Loucy (cell line): ENCODE results near the gene PLPPR5.

Experiments
- H2AFZ ChIP-seq: fragments of 200-600 bp; sonication (generic); 2 replicates; pipeline ENCODE4 v1.6.0; 2016; ENCODE audit warnings: antibody characterized with exemption, mild to moderate bottlenecking, low read length, moderate library complexity
- H3F3A ChIP-seq: fragments of 200-600 bp; 2 replicates; pipeline ENCODE4 v1.6.0; 2016; ENCODE audit warnings: antibody characterized with exemption, low read depth, mild to moderate bottlenecking
- H3K27me3 ChIP-seq: fragments of 200-600 bp; sonication (generic); 2 replicates; pipeline ENCODE4 v1.6.1; 2014; ENCODE audit warnings: low read length, mild to moderate bottlenecking; ENCODE audit not compliant: insufficient read depth, poor library complexity, severe bottlenecking
- H3K36me3 ChIP-seq: fragments of 200-600 bp; sonication (generic); 2 replicates; pipeline ENCODE4 v1.6.1; 2016; ENCODE audit warnings: low read length; ENCODE audit not compliant: insufficient read depth
- H3K4me1 ChIP-seq: fragments of 200-600 bp; sonication (generic); 2 replicates; pipeline ENCODE4 v1.5.1; 2014; ENCODE audit warnings: low read length, mild to moderate bottlenecking; ENCODE audit not compliant: insufficient read depth, poor library complexity, severe bottlenecking
- H3K4me2 ChIP-seq: fragments of 200-600 bp; sonication (generic); 2 replicates; pipeline ENCODE4 v1.6.0; 2014; ENCODE audit warnings: antibody characterized with exemption, low read length, low read depth, mild to moderate bottlenecking; ENCODE audit not compliant: poor library complexity, severe bottlenecking
- H3K4me3 ChIP-seq: fragments of 200-600 bp; sonication (generic); 2 replicates; pipeline ENCODE4 v1.5.1; 2014; ENCODE audit warnings: low read length, mild to moderate bottlenecking, mixed read lengths; ENCODE audit not compliant: poor library complexity, severe bottlenecking
- H3K79me2 ChIP-seq: fragments of 200-600 bp; sonication (generic); 2 replicates; pipeline ENCODE4 v1.6.1; 2014; ENCODE audit warnings: low read length; ENCODE audit not compliant: insufficient read depth
- H3K9ac ChIP-seq: fragments of 200-600 bp; sonication (generic); 2 replicates; pipeline ENCODE4 v1.6.0; 2014; ENCODE audit warnings: mild to moderate bottlenecking, low read depth, low read length, moderate library complexity; ENCODE audit not compliant: poor library complexity, severe bottlenecking
- H3K9me2 ChIP-seq: fragments of 200-600 bp; sonication (generic); replicated peaks from 2 replicates; pipeline ENCODE4 v1.6.1; 2016; ENCODE audit warnings: low read depth, low read length, mixed read lengths
- H3K9me3 ChIP-seq: fragments of 200-600 bp; sonication (generic); 2 replicates; pipeline ENCODE4 v1.6.1; 2014; ENCODE audit warnings: mild to moderate bottlenecking, antibody characterized with exemption, low read length, low read depth; ENCODE audit not compliant: insufficient read depth
- H4K20me1 ChIP-seq: fragments of 200-600 bp; sonication (generic); 2 replicates; pipeline ENCODE4 v1.6.0; 2014; ENCODE audit warnings: antibody characterized with exemption, low read length, mild to moderate bottlenecking; ENCODE audit not compliant: insufficient read depth, poor library complexity, severe bottlenecking
- EZH2phosphoT487 ChIP-seq: fragments of 200-600 bp; IDR thresholded peaks from 2 replicates; pipeline ENCODE4 v1.6.1; 2018; ENCODE audit warnings: antibody characterized with exemption, mild to moderate bottlenecking, moderate library complexity, borderline replicate concordance
- TF ChIP-seq, protein P1 (sequence below): fragments of 200-600 bp; sonication (generic); conservative IDR thresholded peaks from 2 replicates; pipeline ENCODE4 v1.5.1; 2014; ENCODE audit warnings: mild to moderate bottlenecking, antibody characterized with exemption, low read length

The PLPPR5 gene

GRCh38 chr1:98920441-98921110, 84.1 kb downstream of the PLPPR5 start:
- Histone ChIP-seq H3K79me2 (no peaks in the 10 kb centered on the region), H3K9ac (no peak overlapping the region), H4K20me1 (no peaks in the 10 kb centered on the region), H3K4me3 (no peak overlapping the region), H3K9me2 (no peaks in the 10 kb centered on the region), H3F3A (no peaks in the 10 kb centered on the region), H3K36me3 (no peaks in the 10 kb centered on the region), H3K4me2 (no peak overlapping the region), H3K9me3 (no peaks in the 10 kb centered on the region), H3K4me1 (no peaks in the 10 kb centered on the region), H2AFZ (no peak overlapping the region), H3K27me3 (no peaks in the 10 kb centered on the region)
- TF ChIP-seq, protein P1, sequence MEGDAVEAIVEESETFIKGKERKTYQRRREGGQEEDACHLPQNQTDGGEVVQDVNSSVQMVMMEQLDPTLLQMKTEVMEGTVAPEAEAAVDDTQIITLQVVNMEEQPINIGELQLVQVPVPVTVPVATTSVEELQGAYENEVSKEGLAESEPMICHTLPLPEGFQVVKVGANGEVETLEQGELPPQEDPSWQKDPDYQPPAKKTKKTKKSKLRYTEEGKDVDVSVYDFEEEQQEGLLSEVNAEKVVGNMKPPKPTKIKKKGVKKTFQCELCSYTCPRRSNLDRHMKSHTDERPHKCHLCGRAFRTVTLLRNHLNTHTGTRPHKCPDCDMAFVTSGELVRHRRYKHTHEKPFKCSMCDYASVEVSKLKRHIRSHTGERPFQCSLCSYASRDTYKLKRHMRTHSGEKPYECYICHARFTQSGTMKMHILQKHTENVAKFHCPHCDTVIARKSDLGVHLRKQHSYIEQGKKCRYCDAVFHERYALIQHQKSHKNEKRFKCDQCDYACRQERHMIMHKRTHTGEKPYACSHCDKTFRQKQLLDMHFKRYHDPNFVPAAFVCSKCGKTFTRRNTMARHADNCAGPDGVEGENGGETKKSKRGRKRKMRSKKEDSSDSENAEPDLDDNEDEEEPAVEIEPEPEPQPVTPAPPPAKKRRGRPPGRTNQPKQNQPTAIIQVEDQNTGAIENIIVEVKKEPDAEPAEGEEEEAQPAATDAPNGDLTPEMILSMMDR, result no peak
- no peak for TF ChIP-seq EZH2phosphoT487

DNA sequence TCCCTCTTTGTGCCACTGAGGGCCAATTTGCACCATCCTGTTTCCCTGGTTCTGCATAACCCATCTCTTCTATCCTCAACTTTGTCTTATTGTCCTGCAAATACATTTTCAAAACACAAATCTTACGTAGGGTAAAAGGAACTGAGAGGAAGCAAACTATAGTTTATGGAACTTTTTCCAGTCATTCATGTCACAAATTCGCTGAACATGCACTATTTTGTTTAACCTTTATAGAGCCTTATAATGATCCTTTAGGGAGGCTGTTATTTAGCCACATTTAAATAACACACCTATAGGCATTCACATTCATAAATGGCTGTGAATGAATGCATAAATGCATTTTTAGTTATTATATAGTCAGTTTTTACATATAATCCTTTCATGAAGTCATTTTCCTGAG, 85.0 kb downstream of the PLPPR5 start:
- Histone ChIP-seq H3K4me2 (no peak overlapping the region), H3K9me3 (no peaks in the 10 kb centered on the region), H3K36me3 (no peaks in the 10 kb centered on the region), H2AFZ (no peak overlapping the region), H3F3A (no peaks in the 10 kb centered on the region), H3K9ac (no peak overlapping the region), H3K9me2 (no peaks in the 10 kb centered on the region), H3K4me3 (no peak overlapping the region), H3K27me3 (no peaks in the 10 kb centered on the region), H3K79me2 (no peaks in the 10 kb centered on the region), H4K20me1 (no peaks in the 10 kb centered on the region), H3K4me1 (no peaks in the 10 kb centered on the region)
- TF ChIP-seq, protein P1, result no peak
- no peak for TF ChIP-seq EZH2phosphoT487

DNA sequence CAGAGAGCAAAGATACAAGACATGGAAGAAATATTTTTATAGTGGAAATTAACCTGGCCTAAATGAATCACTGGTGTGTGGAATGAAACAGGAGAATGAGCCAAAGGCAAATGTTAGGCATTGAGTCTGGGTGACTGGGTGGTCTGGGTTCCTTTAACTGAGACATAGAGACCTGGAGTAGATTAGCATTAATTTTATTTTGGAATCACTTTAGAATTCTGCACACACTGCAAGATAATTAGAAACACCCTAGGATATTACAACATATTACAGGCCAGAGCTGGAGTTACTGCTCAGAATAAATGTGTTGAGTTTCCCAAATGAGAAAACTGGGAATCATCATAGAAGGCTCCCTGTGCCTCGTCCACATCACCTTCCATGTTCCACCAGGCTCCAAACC, 85.5 kb downstream of the PLPPR5 start:
- no peak overlapping the region for H3K4me2 ChIP-seq
- no peak overlapping the region for H3K4me3 ChIP-seq
- TF ChIP-seq EZH2phosphoT487, result no peak
- TF ChIP-seq, protein P1, result no peak
- no peaks in the 10 kb centered on the region for H3K9me2 ChIP-seq
- no peak overlapping the region for H2AFZ ChIP-seq
- no peaks in the 10 kb centered on the region for H3K9me3 ChIP-seq
- no peak overlapping the region for H3K9ac ChIP-seq
- H3K27me3 ChIP-seq, result no peaks in the 10 kb centered on the region
- no peaks in the 10 kb centered on the region for H3K4me1 ChIP-seq
- no peaks in the 10 kb centered on the region for H4K20me1 ChIP-seq
- no peaks in the 10 kb centered on the region for H3K79me2 ChIP-seq
- H3F3A ChIP-seq, result no peaks in the 10 kb centered on the region
- no peaks in the 10 kb centered on the region for H3K36me3 ChIP-seq
